ENCODE measurements around the gene ATRX.

Gene ATRX

DNA sequence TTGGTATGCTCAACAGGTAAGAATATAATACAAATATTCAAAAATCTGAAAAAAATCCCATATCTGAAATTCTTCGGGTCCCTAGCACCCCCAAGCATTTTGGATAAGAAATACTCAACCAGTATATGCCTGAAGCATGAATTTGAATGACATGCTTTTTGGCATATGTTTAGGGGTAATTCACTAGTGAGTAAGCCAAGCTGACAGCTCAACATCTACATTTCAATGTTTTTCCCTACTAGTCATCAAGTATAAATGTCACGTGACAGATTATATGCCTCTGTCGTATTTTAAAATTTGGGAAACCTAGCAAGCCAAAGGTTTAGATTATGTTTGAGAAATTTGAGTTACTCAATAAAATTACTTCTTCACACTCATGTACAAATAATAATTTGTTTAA, 213.7 kb downstream of the ATRX start:
- TF ChIP-seq GATA2 (IDR thresholded peaks at IDR 0.05; ENCODE audit: low read depth, low read length) (no peak), GATA3 (IDR thresholded peaks at IDR 0.05; ENCODE audit: low read depth, low read length) (no peak)

GRCh38 chrX:77565278-77565677, 220.7 kb downstream of the ATRX start:
- no peak for TF ChIP-seq GATA2 (IDR thresholded peaks at IDR 0.05; ENCODE audit: low read depth, low read length)
- no peak for TF ChIP-seq GATA3 (IDR thresholded peaks at IDR 0.05; ENCODE audit: low read depth, low read length)

GRCh38 chrX:77564823-77565222, 221.2 kb downstream of the ATRX start:
- TF ChIP-seq GATA2 (IDR thresholded peaks at IDR 0.05; ENCODE audit: low read depth, low read length) (no peak), GATA3 (IDR thresholded peaks at IDR 0.05; ENCODE audit: low read depth, low read length) (no peak)

- TF ChIP-seq GATA2 (IDR thresholded peaks at IDR 0.05; ENCODE audit: low read depth, low read length) (no peak), GATA3 (IDR thresholded peaks at IDR 0.05; ENCODE audit: low read depth, low read length) (no peak)
Measured at GRCh38 chrX:77561372-77561771, 224.6 kb downstream of the ATRX start.

- TF ChIP-seq GATA2 (IDR thresholded peaks at IDR 0.05; ENCODE audit: low read depth, low read length): no peak
- TF ChIP-seq GATA3 (IDR thresholded peaks at IDR 0.05; ENCODE audit: low read depth, low read length): no peak
Measured at GRCh38 chrX:77556276-77556675, 229.7 kb downstream of the ATRX start.

DNA sequence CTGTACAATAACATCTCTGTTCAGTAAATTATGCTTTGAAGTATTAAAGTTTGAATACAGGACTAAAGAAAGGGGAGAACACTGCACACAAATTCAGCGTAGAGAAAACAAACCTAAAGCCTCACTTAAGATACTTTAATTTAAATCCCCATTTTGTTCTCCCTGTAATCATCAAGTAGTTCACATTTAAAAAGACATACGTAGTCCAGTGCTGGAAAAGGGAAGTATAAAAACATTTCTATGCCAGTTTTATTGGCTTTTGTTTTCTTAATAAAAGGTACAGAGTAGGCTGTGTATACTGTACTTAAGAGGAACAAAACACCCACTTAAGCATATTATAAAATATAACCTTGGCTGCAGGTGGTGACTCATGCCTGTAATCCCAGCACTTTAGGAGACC, 237.3 kb downstream of the ATRX start:
- TF ChIP-seq GATA3 (IDR thresholded peaks at IDR 0.05; ENCODE audit: low read depth, low read length): no peak
- no peak for TF ChIP-seq GATA2 (IDR thresholded peaks at IDR 0.05; ENCODE audit: low read depth, low read length)

DNA sequence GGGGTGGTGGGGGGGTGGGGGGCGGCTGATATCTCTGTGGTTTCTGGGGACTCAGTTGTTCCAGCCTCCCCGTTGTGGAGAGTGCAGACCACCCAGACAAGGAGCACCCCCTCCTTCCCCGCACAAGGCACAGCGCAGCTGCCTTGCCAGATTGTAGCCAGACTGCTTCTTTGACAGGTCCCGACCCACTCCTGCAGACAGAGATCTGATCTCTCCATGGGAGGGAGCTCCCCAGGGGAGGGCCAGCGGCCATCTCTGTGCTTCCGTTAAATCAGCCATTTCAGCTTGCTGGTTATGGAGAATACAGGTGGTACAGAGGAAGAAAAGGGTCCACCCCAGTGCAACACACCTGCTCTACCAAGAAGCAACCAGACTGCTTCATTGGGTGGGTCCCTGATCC, 258.0 kb downstream of the ATRX start:
- TF ChIP-seq GATA2 (IDR thresholded peaks at IDR 0.05; ENCODE audit: low read depth, low read length): no peak; the same call in 1 of the 2 replicates

DNA sequence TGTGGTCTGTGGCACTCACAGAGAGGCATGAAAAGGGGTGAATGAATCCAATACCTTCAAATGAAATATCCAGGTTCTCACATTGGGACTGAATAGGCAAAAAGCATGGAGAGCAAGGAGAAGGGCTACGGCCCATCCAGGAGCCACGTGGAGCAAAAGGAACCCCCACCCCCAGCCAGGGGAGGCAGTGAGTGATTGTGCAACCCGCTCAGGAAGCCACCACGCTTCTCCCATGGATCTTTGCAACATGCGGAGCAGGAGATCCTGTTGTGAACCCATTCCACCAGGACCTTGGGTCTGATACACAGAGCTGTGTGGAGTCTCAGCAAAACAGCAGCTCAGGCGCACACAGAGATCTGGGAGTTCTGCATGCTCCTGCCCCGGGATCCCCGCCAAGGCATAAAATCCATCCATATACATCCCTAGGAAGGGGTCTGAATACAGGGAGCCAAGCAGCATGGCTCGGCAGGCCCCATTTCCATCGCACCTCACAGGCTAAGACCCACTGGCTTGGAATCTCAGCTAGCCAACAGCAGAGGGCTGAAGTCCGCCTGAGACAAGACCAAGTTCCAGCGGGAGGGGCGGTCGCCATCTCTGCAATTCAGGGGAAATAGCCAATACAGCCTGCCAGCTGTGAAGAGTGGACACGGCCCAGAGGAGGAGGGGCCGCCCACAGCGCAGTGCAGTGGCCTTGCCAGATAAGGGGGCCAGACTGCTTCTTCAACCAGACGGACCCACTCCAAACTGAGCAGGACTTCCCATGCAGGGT, 258.6 kb downstream of the ATRX start:
- TF ChIP-seq GATA3 (IDR thresholded peaks at IDR 0.05; ENCODE audit: low read depth, low read length) (no peak), GATA2 (IDR thresholded peaks at IDR 0.05; ENCODE audit: low read depth, low read length) (no peak; the same call in 1 of the 2 replicates)

GRCh38 chrX:77519765-77520164, 266.3 kb downstream of the ATRX start:
- no peak for TF ChIP-seq GATA2 (IDR thresholded peaks at IDR 0.05; ENCODE audit: low read depth, low read length)
- no peak for TF ChIP-seq GATA3 (IDR thresholded peaks at IDR 0.05; ENCODE audit: low read depth, low read length)

- no peak for TF ChIP-seq GATA2 (IDR thresholded peaks at IDR 0.05; ENCODE audit: low read depth, low read length)
- no peak for TF ChIP-seq GATA3 (IDR thresholded peaks at IDR 0.05; ENCODE audit: low read depth, low read length)
Measured at GRCh38 chrX:77514177-77514576, 271.8 kb downstream of the ATRX start.

GRCh38 chrX:77510007-77510406, 276.0 kb downstream of the ATRX start:
- TF ChIP-seq GATA2 (IDR thresholded peaks at IDR 0.05; ENCODE audit: low read depth, low read length) (no peak), GATA3 (IDR thresholded peaks at IDR 0.05; ENCODE audit: low read depth, low read length) (no peak)

DNA sequence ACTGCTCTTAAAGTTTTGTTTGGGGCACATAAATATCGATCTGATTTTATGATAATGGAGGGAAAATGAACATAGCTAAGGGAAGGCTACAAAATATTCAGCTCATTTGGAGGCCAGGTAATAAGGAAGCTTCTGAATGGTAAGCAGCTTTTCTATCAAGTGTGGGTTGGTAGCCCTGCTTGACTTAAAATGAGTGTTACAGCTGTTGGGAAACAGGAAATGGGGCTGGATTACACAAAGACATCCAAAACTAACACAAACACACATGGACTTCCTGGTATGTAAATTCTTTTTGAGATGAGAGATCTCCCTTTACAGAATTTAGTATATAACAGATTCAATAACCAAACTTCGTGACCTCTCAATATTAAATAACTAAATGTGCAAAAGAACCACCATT, 280.8 kb downstream of the ATRX start:
- no peak for TF ChIP-seq GATA2 (IDR thresholded peaks at IDR 0.05; ENCODE audit: low read depth, low read length)
- no peak for TF ChIP-seq GATA3 (IDR thresholded peaks at IDR 0.05; ENCODE audit: low read depth, low read length)

GRCh38 chrX:77502951-77503525, 283.0 kb downstream of the ATRX start:
- TF ChIP-seq GATA2 (IDR thresholded peaks at IDR 0.05; ENCODE audit: low read depth, low read length) (no peak), GATA3 (IDR thresholded peaks at IDR 0.05; ENCODE audit: low read depth, low read length) (no peak)

GRCh38 chrX:77493677-77494553, 292.1 kb downstream of the ATRX start:
- no peak for TF ChIP-seq GATA2 (IDR thresholded peaks at IDR 0.05; ENCODE audit: low read depth, low read length)
- no peak for TF ChIP-seq GATA3 (IDR thresholded peaks at IDR 0.05; ENCODE audit: low read depth, low read length)
